ENCODE measurements around the gene PASK. TPM values are rescaled to one million over a fixed set of nuclear protein-coding genes. Genes with fewer than 3 reads are reported as not detected.
A peak's percentile ranks its signal among the peaks of the same experiment; 100 is the strongest.

Gene PASK
- polyA plus RNA-seq, 1 donor = 16.7 TPM

GRCh38 chr2:241064802-241065354 lies 84.4 kb downstream of the PASK start:
- Histone ChIP-seq H3K4me3 (ENCODE audit: low read length) (no peak overlapping the region), H3K36me3 (ENCODE audit: control insufficient read depth, insufficient read depth, low read length) (no peaks in the 10 kb centered on the region), H3K9me3 (ENCODE audit: control insufficient read depth, low read depth, low read length) (no peaks in the 10 kb centered on the region), H3K27ac (ENCODE audit: low read length) (no peak overlapping the region), H3K4me1 (ENCODE audit: control insufficient read depth, insufficient read depth, low read length) (no peaks in the 10 kb centered on the region), H3K27me3 (ENCODE audit: control insufficient read depth, insufficient read depth, low read length) (peaks cover 19% of the 10 kb centered on the region)
- WGBS (ENCODE audit: insufficient coverage, low lambda C conversion rate) = no CpG with 5 or more reads among the region's 23 CpGs
- no peak for DNase-seq

- H3K4me3 ChIP-seq (ENCODE audit: low read length) = peak overlapping the region; percentile 10
- no peaks in the 10 kb centered on the region for H3K9me3 ChIP-seq (ENCODE audit: control insufficient read depth, low read depth, low read length)
- no CpG with 5 or more reads among the region's 32 CpGs for WGBS (ENCODE audit: insufficient coverage, low lambda C conversion rate)
- no peaks in the 10 kb centered on the region for H3K4me1 ChIP-seq (ENCODE audit: control insufficient read depth, insufficient read depth, low read length)
- H3K36me3 ChIP-seq (ENCODE audit: control insufficient read depth, insufficient read depth, low read length) = no peaks in the 10 kb centered on the region
- peaks cover 13% of the 10 kb centered on the region for H3K27me3 ChIP-seq (ENCODE audit: control insufficient read depth, insufficient read depth, low read length)
- H3K27ac ChIP-seq (ENCODE audit: low read length) = no peak overlapping the region
- peak in 1 of 2 donors; percentile 30 for DNase-seq
Observed at GRCh38 chr2:241064008-241064801, 85.1 kb downstream of the PASK start.

- DNase-seq = no peak
- Histone ChIP-seq H3K4me1 (ENCODE audit: control insufficient read depth, insufficient read depth, low read length) (no peaks in the 10 kb centered on the region), H3K27ac (ENCODE audit: low read length) (no peak overlapping the region), H3K9me3 (ENCODE audit: control insufficient read depth, low read depth, low read length) (no peaks in the 10 kb centered on the region), H3K36me3 (ENCODE audit: control insufficient read depth, insufficient read depth, low read length) (no peaks in the 10 kb centered on the region), H3K4me3 (ENCODE audit: low read length) (peak overlapping the region; percentile 10), H3K27me3 (ENCODE audit: control insufficient read depth, insufficient read depth, low read length) (peaks cover 10% of the 10 kb centered on the region)
- WGBS (ENCODE audit: insufficient coverage, low lambda C conversion rate) = no CpG with 5 or more reads among the region's 8 CpGs
Observed at GRCh38 chr2:241063587-241063986, 85.7 kb downstream of the PASK start.

GRCh38 chr2:241063093-241063551 lies 86.2 kb downstream of the PASK start:
- H3K27ac ChIP-seq (ENCODE audit: low read length) = no peak overlapping the region
- H3K4me1 ChIP-seq (ENCODE audit: control insufficient read depth, insufficient read depth, low read length) = no peaks in the 10 kb centered on the region
- H3K4me3 ChIP-seq (ENCODE audit: low read length) = no peak overlapping the region
- no CpG with 5 or more reads among the region's 13 CpGs for WGBS (ENCODE audit: insufficient coverage, low lambda C conversion rate)
- no peaks in the 10 kb centered on the region for H3K9me3 ChIP-seq (ENCODE audit: control insufficient read depth, low read depth, low read length)
- H3K36me3 ChIP-seq (ENCODE audit: control insufficient read depth, insufficient read depth, low read length) = no peaks in the 10 kb centered on the region
- H3K27me3 ChIP-seq (ENCODE audit: control insufficient read depth, insufficient read depth, low read length) = peaks cover 8% of the 10 kb centered on the region
- DNase-seq = no peak

GRCh38 chr2:241062389-241063092 lies 86.7 kb downstream of the PASK start:
- H3K9me3 ChIP-seq (ENCODE audit: control insufficient read depth, low read depth, low read length) = no peaks in the 10 kb centered on the region
- no peak for DNase-seq
- H3K36me3 ChIP-seq (ENCODE audit: control insufficient read depth, insufficient read depth, low read length) = no peaks in the 10 kb centered on the region
- no peak overlapping the region for H3K4me3 ChIP-seq (ENCODE audit: low read length)
- 50% methylated on average over 2 of the region's 15 CpGs for WGBS (ENCODE audit: insufficient coverage, low lambda C conversion rate)
- H3K4me1 ChIP-seq (ENCODE audit: control insufficient read depth, insufficient read depth, low read length) = no peaks in the 10 kb centered on the region
- H3K27me3 ChIP-seq (ENCODE audit: control insufficient read depth, insufficient read depth, low read length) = peaks cover 8% of the 10 kb centered on the region
- no peak overlapping the region for H3K27ac ChIP-seq (ENCODE audit: low read length)

GRCh38 chr2:241061275-241061674 lies 88.0 kb downstream of the PASK start:
- no peak for DNase-seq
- 40% methylated on average over 1 of the region's 6 CpGs for WGBS (ENCODE audit: insufficient coverage, low lambda C conversion rate)
- H3K4me3 ChIP-seq (ENCODE audit: low read length) = no peak overlapping the region
- H3K4me1 ChIP-seq (ENCODE audit: control insufficient read depth, insufficient read depth, low read length) = no peaks in the 10 kb centered on the region
- no peaks in the 10 kb centered on the region for H3K9me3 ChIP-seq (ENCODE audit: control insufficient read depth, low read depth, low read length)
- no peaks in the 10 kb centered on the region for H3K36me3 ChIP-seq (ENCODE audit: control insufficient read depth, insufficient read depth, low read length)
- H3K27me3 ChIP-seq (ENCODE audit: control insufficient read depth, insufficient read depth, low read length) = peaks cover 8% of the 10 kb centered on the region
- no peak overlapping the region for H3K27ac ChIP-seq (ENCODE audit: low read length)

Other genes with a start within 250 kb of the PASK start
- gene CROCC2, start 243.1 kb downstream of the PASK start, polyA plus RNA-seq = 0.09 TPM
- 6.6 TPM for gene SNED1, start 150.9 kb downstream of the PASK start, polyA plus RNA-seq
- 53.3 TPM for gene MTERF4, start 47.2 kb downstream of the PASK start, polyA plus RNA-seq
- 58.4 TPM for gene PPP1R7, start 995 bp upstream of the PASK start, polyA plus RNA-seq
- 31.7 TPM for gene ANO7, start 39.2 kb upstream of the PASK start, polyA plus RNA-seq
- gene HDLBP, start 166.2 kb upstream of the PASK start, polyA plus RNA-seq = 390 TPM
- 354 TPM for gene SEPTIN2, start 166.5 kb upstream of the PASK start, polyA plus RNA-seq
- 52.6 TPM for gene FARP2, start 206.8 kb upstream of the PASK start, polyA plus RNA-seq